ENCODE results near the gene GNB1L. TPM values are rescaled to one million over a fixed set of nuclear protein-coding genes. Genes with fewer than 3 reads are reported as not detected.
A peak's percentile ranks its signal among the peaks of the same experiment; 100 is the strongest.

GNB1L gene
- total and polyA plus RNA-seq, 9 of the 15 experiments (the other 6 are each of a cell fraction or from before 2014, with no cell fraction given): 0.56 to 50.5 (median 10.2) TPM

- no peak for TF ChIP-seq BDP1 (IDR thresholded peaks at IDR 0.05; ENCODE audit: insufficient read depth, insufficient read length)
- TF ChIP-seq IRF9 (tag; IDR thresholded peaks at IDR 0.05): no peak
- TF ChIP-seq NCOA2 (IDR thresholded peaks at IDR 0.05; ENCODE audit: partially characterized antibody in 2 of 2): no peak
- no peak for TF ChIP-seq BRF1 (IDR thresholded peaks at IDR 0.05; ENCODE audit: borderline replicate concordance, extremely low read depth, insufficient read length)
- TF ChIP-seq RBFOX2 (IDR thresholded peaks at IDR 0.05; ENCODE audit: low read depth, low read length): peak; percentile 69
- TF ChIP-seq CBX2 (IDR thresholded peaks at IDR 0.05; ENCODE audit: insufficient read depth, low read length, poor library complexity, severe bottlenecking): no peak
- TF ChIP-seq ZNF311 (CRISPR knock-in tag; IDR thresholded peaks at IDR 0.05): peak; percentile 45; the same call in 1 of the 2 replicates
- TF ChIP-seq GTF3C2 (IDR thresholded peaks at IDR 0.05; ENCODE audit: borderline replicate concordance, extremely low read depth, insufficient read length): no peak
- no peak for TF ChIP-seq ZNF140 (CRISPR knock-in tag; IDR thresholded peaks at IDR 0.05)
- peak; percentile 4 for TF ChIP-seq SP2 (IDR thresholded peaks at IDR 0.05; ENCODE audit: extremely low read depth, low read depth, low read length, poor library complexity, severe bottlenecking)
- TF ChIP-seq WHSC1 (IDR thresholded peaks at IDR 0.05; ENCODE audit: low read length): peak; percentile 96
- TF ChIP-seq TCF7 (IDR thresholded peaks at IDR 0.05; ENCODE audit: borderline replicate concordance): peak; percentile 92
- TF ChIP-seq MXI1 (IDR thresholded peaks at IDR 0.05; ENCODE audit: low read depth, low read length): peak; percentile 75; the same call in 1 of the 2 replicates
- no peak for TF ChIP-seq ZNF655 (CRISPR knock-in tag; IDR thresholded peaks at IDR 0.05)
- TF ChIP-seq NFIX (CRISPR knock-in tag; IDR thresholded peaks at IDR 0.05; ENCODE audit: low read depth): no peak
- TF ChIP-seq NR2C1 (IDR thresholded peaks at IDR 0.05): no peak
- peak; percentile 43; the same call in 1 of the 2 replicates for TF ChIP-seq NR2C1 (tag; IDR thresholded peaks at IDR 0.05)
- no peak for TF ChIP-seq ASH1L (IDR thresholded peaks at IDR 0.05; ENCODE audit: borderline replicate concordance, low read depth, partially characterized antibody)
- no peak for TF ChIP-seq FOXK1 (CRISPR knock-in tag; IDR thresholded peaks at IDR 0.05; ENCODE audit: borderline replicate concordance)
- TF ChIP-seq YBX1 (IDR thresholded peaks at IDR 0.05): no peak
Measured at GRCh38 chr22:19891317-19892256, 36.9 kb upstream of the GNB1L start (continued).
